ENCODE data around the gene HMGN4. TPM values are rescaled to one million over a fixed set of nuclear protein-coding genes. Genes with fewer than 3 reads are reported as not detected.

The HMGN4 gene
- total and polyA plus RNA-seq, 7 donors = 55.9 to 104 (median 70.6) TPM

- Histone ChIP-seq H3K4me1 (peaks cover 4 to 12% (median 9%) of the 10 kb centered on the region in 4 donors), H3K9me3 (no peaks in the 10 kb centered on the region), H3K36me3 (no peaks in the 10 kb centered on the region), H3K27me3 (no peaks in the 10 kb centered on the region), H3K27ac (peak overlapping the region in 1 of 4 donors; percentile 9), H3K4me3 (no peak overlapping the region)
- intact Hi-C loops (cut with DNase I) = no loop called here
- 54 to 58% methylated on average over 16 of the region's 16 CpGs for WGBS, 2 donors
- no peak for DNase-seq
- TF ChIP-seq CTCF (IDR thresholded peaks at IDR 0.05) = no peak
- TF ChIP-seq EP300 (IDR thresholded peaks at IDR 0.05) = no peak
- no peak for TF ChIP-seq POLR2AphosphoS5 (IDR thresholded peaks at IDR 0.05)
- TF ChIP-seq POLR2A (IDR thresholded peaks at IDR 0.05) = no peak
These were observed 18.3 kb downstream of the HMGN4 start for GRCh38 chr6:26556263-26557070.

DNA sequence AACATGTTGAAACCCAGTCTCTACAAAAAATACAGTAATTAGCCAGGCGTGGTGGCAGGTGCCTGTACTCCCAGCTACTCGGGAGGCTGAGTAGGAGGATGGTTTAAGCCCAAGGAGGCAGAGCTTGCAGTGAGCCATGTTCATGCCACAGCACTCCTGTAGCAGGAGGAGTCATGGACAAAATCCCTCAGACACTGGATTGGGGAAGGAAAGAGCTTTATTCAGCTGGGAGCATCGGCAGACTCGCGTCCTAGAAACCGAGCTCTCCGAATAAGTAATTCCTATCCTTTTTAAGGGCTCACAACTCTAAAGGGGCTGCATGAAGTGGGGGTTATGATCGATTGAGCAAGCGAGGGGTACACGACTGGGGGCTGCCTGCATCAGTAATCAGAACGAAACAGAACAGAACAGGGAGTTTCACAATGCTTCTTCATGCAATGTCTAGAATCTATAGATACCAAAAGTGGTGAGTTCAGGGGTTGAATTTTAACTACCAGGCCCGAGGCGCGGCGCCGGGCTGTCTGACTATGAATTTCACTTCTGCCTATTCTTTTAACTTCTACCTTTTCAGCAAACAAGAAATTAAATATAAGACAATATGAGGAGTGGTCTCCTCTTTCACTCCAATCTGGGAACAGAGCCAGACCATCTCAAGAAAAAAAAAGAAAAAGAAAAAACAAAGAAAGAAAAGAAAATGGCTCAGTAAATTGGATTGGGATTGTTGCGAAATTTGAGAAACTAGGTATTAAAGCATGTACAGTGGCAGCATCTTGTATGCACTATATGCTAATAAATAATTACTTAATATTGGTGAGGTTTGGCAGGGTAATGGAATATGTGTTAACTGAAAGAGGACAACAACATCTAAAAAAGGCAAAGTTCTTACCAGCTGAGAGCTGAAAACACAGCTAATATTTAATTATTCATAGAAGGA is 23.6 kb downstream of the HMGN4 start:
- Histone ChIP-seq H3K27me3 (no peaks in the 10 kb centered on the region), H3K9me3 (no peaks in the 10 kb centered on the region), H3K36me3 (no peaks in the 10 kb centered on the region), H3K4me1 (no peaks in the 10 kb centered on the region), H3K27ac (no peak overlapping the region), H3K4me3 (no peak overlapping the region)
- 81 to 84% methylated on average over 17 of the region's 17 CpGs for WGBS, 2 donors
- no peak for DNase-seq
- intact Hi-C loops (cut with DNase I) = loop anchor here (10.0 kb wide), 1 partner anchor 913 kb away; the partner anchor contains the start of gene ZNF184
- TF ChIP-seq CTCF (IDR thresholded peaks at IDR 0.05) = no peak
- TF ChIP-seq EP300 (IDR thresholded peaks at IDR 0.05) = no peak
- TF ChIP-seq POLR2AphosphoS5 (IDR thresholded peaks at IDR 0.05) = no peak
- TF ChIP-seq POLR2A (IDR thresholded peaks at IDR 0.05) = no peak

GRCh38 chr6:26563488-26563887 is 25.3 kb downstream of the HMGN4 start:
- intact Hi-C loops (cut with DNase I) = loop anchor here (10.0 kb wide), 1 partner anchor 911 kb away; the partner anchor contains the start of gene ZNF184
- H3K9me3 ChIP-seq = no peaks in the 10 kb centered on the region
- H3K27ac ChIP-seq = no peak overlapping the region
- TF ChIP-seq POLR2AphosphoS5 (IDR thresholded peaks at IDR 0.05) = no peak
- no peak for TF ChIP-seq POLR2A (IDR thresholded peaks at IDR 0.05)
- no peak for TF ChIP-seq CTCF (IDR thresholded peaks at IDR 0.05)
- TF ChIP-seq EP300 (IDR thresholded peaks at IDR 0.05) = no peak
- no peaks in the 10 kb centered on the region for H3K4me1 ChIP-seq
- no peaks in the 10 kb centered on the region for H3K27me3 ChIP-seq
- no peaks in the 10 kb centered on the region for H3K36me3 ChIP-seq
- no peak for DNase-seq
- 85 to 88% methylated on average over 6 of the region's 6 CpGs for WGBS, 2 donors
- H3K4me3 ChIP-seq = no peak overlapping the region

GRCh38 chr6:26568601-26569432 is 30.7 kb downstream of the HMGN4 start:
- H3K4me1 ChIP-seq = peaks cover 0 to 14% (median 5%) of the 10 kb centered on the region in 4 donors
- peak overlapping the region; percentile 52 to 59 (median 54) for H3K4me3 ChIP-seq
- intact Hi-C loops (cut with DNase I) = loop anchor here (1.0 to 10.0 kb wide), 4 partner anchors 16 to 906 kb away; partner anchors contain the start of genes HMGN4 and ZNF184
- H3K9me3 ChIP-seq = no peaks in the 10 kb centered on the region
- H3K36me3 ChIP-seq = no peaks in the 10 kb centered on the region
- DNase-seq = peak; percentile 97
- H3K27ac ChIP-seq = peak overlapping the region; percentile 50 to 76 (median 71)
- WGBS, 2 donors = 3 to 9% methylated on average over 34 of the region's 34 CpGs
- TF ChIP-seq POLR2AphosphoS5 (IDR thresholded peaks at IDR 0.05) (peak in 2 of 4 donors; percentile 14 to 54), POLR2A (IDR thresholded peaks at IDR 0.05) (no peak)
- H3K27me3 ChIP-seq = no peaks in the 10 kb centered on the region
